ENCODE measurements around the gene G3BP1. TPM values are rescaled to one million over a fixed set of nuclear protein-coding genes. Genes with fewer than 3 reads are reported as not detected.

G3BP1 gene
- total and polyA plus RNA-seq, 9 of the 15 experiments (the other 6 are each of a cell fraction or from before 2014, with no cell fraction given) = 54.7 to 264 (median 105) TPM

- TF ChIP-seq, protein P1, sequence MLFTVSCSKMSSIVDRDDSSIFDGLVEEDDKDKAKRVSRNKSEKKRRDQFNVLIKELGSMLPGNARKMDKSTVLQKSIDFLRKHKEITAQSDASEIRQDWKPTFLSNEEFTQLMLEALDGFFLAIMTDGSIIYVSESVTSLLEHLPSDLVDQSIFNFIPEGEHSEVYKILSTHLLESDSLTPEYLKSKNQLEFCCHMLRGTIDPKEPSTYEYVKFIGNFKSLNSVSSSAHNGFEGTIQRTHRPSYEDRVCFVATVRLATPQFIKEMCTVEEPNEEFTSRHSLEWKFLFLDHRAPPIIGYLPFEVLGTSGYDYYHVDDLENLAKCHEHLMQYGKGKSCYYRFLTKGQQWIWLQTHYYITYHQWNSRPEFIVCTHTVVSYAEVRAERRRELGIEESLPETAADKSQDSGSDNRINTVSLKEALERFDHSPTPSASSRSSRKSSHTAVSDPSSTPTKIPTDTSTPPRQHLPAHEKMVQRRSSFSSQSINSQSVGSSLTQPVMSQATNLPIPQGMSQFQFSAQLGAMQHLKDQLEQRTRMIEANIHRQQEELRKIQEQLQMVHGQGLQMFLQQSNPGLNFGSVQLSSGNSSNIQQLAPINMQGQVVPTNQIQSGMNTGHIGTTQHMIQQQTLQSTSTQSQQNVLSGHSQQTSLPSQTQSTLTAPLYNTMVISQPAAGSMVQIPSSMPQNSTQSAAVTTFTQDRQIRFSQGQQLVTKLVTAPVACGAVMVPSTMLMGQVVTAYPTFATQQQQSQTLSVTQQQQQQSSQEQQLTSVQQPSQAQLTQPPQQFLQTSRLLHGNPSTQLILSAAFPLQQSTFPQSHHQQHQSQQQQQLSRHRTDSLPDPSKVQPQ (CRISPR knock-in tag; IDR thresholded peaks at IDR 0.05; ENCODE audit: borderline replicate concordance) = peak; percentile 69; the same call in 1 of the 2 replicates
- TF ChIP-seq, protein P2, sequence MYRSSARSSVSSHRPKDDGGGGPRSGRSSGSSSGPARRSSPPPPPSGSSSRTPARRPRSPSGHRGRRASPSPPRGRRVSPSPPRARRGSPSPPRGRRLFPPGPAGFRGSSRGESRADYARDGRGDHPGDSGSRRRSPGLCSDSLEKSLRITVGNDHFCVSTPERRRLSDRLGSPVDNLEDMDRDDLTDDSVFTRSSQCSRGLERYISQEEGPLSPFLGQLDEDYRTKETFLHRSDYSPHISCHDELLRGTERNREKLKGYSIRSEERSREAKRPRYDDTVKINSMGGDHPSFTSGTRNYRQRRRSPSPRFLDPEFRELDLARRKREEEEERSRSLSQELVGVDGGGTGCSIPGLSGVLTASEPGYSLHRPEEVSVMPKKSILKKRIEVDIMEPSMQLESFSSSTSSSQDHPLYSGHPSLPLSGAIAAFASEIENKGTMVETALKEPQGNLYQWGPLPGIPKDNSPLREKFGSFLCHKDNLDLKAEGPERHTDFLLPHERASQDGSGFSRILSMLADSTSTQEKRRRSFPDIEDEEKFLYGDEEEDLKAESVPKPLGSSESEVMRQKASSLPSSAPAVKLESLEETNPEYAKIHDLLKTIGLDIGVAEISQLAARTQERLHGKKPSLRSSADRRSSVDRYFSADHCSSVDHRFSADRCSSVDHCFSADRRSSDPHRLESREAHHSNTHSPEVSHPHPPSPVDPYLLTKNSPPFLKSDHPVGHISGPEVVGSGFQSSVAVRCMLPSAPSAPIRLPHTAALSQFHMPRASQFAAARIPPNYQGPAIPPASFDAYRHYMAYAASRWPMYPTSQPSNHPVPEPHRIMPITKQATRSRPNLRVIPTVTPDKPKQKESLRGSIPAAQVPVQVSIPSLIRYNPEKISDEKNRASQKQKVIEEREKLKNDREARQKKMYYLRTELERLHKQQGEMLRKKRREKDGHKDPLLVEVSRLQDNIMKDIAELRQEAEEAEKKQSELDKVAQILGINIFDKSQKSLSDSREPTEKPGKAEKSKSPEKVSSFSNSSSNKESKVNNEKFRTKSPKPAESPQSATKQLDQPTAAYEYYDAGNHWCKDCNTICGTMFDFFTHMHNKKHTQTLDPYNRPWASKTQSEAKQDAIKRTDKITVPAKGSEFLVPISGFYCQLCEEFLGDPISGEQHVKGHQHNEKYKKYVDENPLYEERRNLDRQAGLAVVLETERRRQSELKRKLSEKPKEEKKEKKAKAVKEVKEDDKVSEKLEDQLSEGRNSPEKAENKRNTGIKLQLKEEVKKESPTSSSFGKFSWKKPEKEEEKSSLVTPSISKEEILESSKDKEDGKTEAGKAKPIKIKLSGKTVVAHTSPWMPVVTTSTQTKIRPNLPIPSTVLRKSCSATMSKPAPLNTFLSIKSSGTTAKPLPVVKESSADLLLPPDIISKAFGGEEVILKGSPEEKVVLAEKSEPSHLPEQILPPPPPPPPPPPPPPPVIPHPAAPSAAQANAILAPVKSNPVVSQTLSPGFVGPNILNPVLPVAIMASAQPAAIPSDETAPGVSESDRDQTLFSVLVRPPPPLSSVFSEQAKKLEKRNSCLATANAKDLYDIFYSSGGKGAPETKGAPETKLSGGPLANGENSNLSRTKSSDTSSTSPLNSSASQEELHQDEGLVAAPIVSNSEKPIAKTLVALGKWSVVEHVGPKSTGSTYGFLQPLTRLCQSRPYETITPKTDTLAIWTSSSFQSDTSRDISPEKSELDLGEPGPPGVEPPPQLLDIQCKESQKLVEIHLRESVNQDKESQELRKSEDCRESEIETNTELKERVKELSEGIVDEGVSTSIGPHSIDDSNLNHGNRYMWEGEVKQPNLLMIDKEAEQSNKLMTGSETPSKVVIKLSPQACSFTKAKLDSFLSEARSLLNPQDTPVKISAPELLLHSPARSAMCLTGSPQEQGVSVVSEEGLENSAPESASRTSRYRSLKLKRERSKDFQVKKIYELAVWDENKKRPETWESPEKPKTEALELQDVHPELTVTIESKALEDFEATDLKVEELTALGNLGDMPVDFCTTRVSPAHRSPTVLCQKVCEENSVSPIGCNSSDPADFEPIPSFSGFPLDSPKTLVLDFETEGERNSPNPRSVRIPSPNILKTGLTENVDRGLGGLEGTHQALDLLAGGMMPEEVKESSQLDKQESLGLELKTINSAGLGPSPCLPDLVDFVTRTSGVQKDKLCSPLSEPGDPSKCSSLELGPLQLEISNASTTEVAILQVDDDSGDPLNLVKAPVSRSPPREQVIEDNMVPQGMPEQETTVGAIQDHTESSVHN (IDR thresholded peaks at IDR 0.05; ENCODE audit: borderline replicate concordance in 1 of 2, low read depth in 1 of 2) = peak in 1 of 2 experiments; percentile 43; a peak in 1 of 4 replicates
- TF ChIP-seq MTA3 (IDR thresholded peaks at IDR 0.05; ENCODE audit: borderline replicate concordance) = peak; percentile 99
- 0 out of 2 replicates have a peak, but pooled peaks have one; percentile 16 for TF ChIP-seq BACH1 (tag; IDR thresholded peaks at IDR 0.05)
- TF ChIP-seq ELF2 (CRISPR knock-in tag; IDR thresholded peaks at IDR 0.05) = no peak
- peak; percentile 80; the same call in 1 of the 2 replicates for TF ChIP-seq SAFB (IDR thresholded peaks at IDR 0.05; ENCODE audit: borderline replicate concordance, low read depth, low read length)
- TF ChIP-seq RBM34 (IDR thresholded peaks at IDR 0.05; ENCODE audit: borderline replicate concordance, insufficient read depth, low read length) = no peak
- TF ChIP-seq, protein P3, sequence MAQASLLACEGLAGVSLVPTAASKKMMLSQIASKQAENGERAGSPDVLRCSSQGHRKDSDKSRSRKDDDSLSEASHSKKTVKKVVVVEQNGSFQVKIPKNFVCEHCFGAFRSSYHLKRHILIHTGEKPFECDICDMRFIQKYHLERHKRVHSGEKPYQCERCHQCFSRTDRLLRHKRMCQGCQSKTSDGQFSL (CRISPR knock-in tag; IDR thresholded peaks at IDR 0.05) = no peak
- TF ChIP-seq, protein P3 (tag; IDR thresholded peaks at IDR 0.05) = no peak
- 0 out of 2 replicates have a peak, but pooled peaks have one; percentile 28 for TF ChIP-seq NCOA1 (IDR thresholded peaks at IDR 0.05; ENCODE audit: low read depth)
Observed at GRCh38 chr5:151771259-151772028, at the start of gene G3BP1 (continued).

Data from K562 (cell line).